T-helper 9 cell (primary cell): ENCODE results near the gene IL12RB2.

Source experiments
- DNase-seq: peaks from one replicate; pipeline ENCODE4 v3.0.0-alpha.2; 2020

Gene IL12RB2

DNA sequence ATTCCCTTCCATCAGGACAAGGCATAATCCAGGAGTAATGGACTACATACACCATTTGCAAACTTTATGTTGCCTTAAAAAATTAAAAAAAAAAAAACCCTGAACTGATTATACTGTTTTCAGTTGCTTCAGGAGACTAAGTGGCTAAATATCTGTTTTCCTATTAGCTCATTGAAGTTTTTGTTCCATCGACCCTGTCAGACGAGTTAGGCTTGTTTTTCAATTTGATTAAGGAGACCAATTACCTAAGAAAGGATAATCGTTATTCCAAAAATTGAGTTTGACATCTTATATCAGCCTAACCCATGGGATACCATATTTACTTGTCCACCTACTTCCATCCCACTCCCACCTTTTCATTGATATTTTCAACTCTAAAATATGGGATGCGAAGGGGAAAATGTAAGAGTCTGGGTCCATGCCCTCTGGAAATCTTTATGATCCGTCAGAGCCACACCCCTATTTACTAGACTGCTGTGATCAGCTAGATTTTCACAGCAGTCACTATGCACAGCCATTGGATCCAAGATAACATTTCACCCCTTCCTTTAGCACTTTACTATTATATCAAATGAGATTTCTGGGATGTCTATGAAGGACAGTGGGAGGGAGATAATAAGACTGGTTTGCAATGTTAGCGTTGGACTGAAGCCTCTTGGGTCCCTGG is 41.0 kb downstream of the IL12RB2 start:
- DNase-seq: no peak

DNA sequence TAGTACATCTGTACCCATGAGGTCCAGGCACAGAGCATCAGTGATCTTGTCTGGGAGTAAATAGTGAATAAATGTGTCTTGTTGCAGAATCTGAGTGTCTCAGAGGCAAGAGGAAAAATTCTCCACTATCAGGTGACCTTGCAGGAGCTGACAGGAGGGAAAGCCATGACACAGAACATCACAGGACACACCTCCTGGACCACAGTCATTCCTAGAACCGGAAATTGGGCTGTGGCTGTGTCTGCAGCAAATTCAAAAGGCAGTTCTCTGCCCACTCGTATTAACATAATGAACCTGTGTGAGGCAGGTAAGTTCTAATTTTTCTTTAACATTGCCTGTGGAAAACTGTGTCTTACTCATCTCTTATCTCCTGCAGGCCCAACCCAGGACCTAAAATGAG is 43.1 kb downstream of the IL12RB2 start:
- DNase-seq: no peak

DNA sequence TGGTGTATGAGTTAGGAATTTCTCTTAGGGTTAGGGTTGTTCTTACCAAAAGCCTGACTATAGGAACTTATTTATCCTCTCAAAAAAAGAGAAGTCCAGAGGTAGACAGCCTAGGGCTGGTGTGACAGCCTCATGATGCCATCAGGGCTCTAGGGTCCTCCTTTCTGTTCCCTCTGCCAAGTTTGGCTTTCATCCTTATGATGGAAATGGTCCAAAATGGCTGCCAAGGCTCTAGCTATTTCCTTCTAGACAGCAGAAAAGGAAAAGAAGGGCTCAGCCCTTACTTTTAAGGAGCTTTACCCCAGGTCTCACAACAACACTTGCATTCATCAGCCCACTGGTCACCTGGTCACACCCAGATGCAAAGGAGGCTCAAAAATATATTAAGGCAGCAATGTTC is 44.5 kb downstream of the IL12RB2 start:
- DNase-seq: no peak

DNA sequence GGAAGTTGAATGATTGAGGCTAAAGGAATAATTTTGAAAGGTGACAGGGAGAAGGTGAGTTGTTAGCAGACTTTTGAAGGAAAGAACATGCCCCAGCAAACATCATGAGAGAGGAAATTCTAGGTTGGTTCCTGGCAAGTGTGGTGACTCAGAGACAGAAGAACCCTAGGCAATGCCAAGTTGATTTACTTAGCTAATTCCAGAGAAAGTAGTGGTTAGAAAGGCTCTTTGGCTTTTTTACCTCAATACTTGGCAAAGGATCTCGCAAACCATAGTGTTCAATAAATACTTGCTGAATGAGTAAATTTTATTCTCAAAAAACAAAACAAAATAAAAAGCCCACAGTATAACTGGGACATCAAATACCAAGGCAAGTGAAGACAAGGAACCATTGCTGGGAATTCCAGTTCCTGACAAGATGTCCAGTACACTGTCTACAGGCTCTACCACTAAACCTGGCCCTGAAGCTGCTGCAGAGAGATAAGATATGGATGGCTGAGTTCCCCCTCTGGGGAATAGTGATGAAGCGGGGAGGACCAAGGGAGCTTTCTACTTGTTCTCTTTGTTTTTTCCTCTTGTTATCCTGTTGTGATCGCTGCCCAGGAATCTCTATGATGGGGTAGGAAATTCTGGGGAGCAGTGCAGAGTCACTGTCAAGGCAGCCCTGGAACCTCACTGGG is 48.2 kb downstream of the IL12RB2 start:
- no peak for DNase-seq

DNA sequence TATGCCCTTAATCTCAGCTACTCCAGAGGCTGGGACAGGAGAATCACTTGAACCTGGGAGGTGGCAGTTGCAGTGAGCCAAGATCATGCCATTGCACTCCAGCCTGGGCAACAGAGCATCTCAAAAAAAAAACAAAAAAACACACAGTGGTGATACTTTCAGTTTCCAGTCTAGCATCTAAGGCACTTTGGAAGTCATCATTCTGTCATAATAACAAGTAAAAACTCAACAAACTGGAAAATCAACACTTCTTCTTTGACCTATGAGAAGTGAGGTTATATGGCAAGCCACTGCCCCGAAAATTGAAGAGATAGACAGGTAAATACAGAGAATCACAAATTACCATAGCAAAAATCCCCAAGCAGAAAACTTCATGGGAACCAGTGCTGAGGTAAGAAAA is 51.9 kb downstream of the IL12RB2 start:
- no peak for DNase-seq

DNA sequence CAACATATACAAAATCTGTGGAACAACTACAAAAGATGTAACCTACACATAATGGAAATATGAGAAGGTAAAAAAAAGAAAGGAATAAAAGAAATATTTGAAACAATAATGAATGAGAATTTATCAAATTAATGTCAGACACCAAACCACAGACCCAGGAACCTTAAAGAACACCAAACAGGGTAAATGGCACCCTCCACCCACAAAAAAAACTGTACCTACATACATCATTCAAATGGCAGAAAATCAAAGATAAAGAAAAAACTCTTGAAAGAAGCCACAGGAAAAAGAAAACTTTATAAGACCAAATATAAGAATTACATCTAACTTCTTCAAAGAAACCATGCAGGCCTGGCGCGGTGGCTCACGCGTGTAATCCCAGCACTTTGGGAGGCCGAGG is 54.0 kb downstream of the IL12RB2 start:
- DNase-seq: no peak

DNA sequence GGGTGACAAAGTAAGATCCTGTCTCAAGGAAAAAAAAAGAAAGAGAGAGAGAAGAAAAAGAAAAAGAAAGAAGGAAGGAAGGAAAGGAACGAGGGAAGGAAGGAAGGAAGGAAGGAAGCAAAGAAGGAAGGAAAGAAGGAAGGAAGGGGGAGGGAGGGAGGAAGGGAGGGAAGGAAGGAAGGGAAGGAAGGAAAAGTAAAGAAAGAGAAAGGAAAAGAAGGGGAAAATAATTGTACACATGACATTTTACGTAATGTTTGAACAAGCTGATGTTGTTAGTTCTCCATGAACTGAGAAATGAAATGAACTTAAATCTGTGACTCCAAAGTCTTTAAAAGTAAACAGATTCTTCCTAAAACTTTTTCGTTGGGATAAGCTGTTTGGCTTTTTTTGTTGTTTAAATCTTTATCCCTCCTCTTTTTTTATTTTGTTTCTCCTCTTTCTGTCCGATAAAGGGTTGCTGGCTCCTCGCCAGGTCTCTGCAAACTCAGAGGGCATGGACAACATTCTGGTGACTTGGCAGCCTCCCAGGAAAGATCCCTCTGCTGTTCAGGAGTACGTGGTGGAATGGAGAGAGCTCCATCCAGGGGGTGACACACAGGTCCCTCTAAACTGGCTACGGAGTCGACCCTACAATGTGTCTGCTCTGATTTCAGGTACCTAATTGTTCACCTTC is 59.8 kb downstream of the IL12RB2 start:
- no peak for DNase-seq

DNA sequence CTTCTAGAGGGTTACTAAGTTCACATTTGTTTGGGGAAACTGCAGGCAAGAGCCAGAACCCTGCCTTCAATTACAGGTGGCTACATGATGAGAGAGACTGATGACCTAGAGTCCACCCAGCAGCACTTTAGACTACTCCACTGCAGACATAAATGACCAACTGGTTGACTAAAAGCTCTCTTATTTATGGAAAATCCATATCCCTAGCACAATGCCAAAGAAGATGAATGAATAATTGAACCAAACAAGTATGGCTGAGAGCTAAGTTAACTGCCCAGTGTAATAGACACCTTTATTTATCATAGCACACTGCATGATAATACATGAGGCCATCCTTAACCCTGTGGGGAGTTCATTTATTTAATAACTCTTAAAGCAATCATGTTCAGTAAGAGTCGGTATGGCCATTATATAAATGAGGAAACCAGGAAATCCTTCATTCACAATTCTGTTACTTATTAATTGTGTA is 60.4 kb downstream of the IL12RB2 start:
- no peak for DNase-seq

DNA sequence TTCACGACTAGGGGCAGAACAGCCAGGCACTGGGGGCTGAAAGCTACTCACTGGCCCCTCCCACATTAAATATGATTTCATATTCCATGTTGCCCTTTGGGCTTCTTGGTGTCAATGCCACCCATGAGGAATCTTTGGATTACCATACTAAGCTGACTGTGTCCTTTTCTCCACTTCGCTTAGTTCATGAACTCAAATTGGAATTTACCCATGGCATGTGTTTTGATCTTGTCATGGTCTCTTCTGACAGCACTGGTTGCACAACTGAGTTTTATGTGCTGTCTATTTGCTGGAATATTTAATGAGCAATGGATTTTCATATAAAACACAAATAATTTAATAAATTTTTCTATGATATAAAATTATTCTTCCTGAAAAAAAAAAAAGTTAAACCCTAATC is 63.4 kb downstream of the IL12RB2 start:
- DNase-seq: no peak

DNA sequence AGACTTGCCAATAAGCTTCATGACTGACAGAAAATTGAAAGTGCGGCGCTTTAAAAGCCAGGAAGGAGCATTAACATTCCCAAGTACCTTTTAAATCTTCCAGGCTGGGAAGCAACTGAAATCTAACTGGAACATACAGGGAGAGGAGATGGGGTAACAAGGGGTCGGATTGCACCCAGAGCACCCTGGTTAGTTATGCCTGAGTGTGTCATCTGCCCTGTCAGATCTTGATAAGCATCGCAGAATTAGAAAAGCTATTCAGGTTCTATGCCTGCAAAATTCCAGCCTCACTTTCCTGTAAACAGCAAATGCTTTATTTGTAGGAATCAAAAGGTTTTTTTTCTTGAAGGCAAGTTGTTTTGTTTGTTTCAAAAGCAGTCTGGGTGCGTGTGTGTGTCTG is 64.0 kb downstream of the IL12RB2 start:
- DNase-seq: no peak

DNA sequence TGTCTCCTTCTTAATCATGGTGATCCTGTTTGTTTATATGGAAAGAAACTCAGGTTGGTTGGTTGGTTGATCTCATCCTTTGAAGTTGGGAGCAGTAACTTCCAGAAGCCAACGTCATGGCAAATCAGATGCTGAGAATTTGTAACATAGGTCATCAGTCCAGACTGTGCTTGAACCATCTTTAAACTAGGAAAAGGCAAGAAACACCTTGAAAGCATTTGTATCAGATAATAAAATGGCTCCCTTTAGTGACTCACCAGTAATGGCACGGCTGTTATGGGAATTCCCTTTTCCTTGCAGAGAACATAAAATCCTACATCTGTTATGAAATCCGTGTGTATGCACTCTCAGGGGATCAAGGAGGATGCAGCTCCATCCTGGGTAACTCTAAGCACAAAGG is 64.5 kb downstream of the IL12RB2 start:
- DNase-seq: no peak

DNA sequence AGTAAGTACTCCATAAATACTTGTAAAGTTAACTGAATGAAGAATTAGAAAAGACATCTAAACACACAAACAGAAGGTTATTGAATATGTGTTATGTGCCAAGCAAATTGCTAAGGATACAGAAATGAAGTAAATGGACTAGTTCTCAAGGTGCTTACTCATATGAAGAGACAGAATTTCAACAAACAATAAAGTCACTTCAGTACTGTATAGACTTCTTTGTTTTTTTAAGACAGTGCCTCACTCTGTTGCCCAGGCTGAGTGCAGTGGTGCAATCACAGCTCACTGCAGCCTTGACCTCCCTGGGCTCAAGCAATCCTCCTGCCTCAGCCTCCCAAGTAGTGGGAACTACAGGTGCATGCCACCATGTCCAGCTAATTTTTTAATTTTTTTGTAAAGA is 65.2 kb downstream of the IL12RB2 start:
- DNase-seq: no peak

DNA sequence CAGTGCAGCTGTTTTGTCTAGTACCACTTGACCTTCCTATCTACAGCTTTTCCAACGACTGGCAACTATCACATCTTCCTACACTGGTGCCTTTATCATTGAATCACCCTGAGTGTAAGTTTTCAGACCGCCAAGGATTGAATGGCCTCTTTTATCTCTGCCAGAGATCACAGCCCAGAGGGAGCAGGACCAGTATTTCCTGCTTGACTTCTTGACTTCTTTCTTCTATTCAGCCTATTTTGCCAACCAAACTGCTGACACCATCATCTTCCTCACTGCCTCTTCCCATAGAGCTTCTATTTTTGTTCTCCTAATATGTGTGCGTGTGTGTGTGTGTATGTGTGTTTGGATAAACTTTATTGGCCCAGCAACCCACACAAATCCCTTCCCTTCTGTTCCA is 68.7 kb downstream of the IL12RB2 start:
- no peak for DNase-seq

DNA sequence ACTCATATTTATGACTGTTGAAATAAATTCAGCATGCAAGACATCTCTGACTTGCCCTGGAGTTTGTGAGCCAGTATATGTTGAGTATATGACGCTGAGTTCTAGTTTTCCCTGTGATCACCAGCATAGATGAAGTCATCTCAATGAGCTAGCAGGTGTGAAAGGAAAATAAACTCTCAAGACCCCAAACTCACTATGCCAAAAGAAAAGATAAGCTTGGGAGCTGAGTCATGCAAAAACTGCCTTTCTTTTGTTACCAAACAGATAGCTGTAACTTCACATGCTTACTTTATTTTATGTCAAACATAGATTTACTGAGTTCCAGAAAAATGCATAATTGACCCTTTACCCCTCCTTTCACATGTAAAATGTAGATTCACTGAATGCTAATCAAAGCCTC is 69.6 kb downstream of the IL12RB2 start:
- DNase-seq: no peak

DNA sequence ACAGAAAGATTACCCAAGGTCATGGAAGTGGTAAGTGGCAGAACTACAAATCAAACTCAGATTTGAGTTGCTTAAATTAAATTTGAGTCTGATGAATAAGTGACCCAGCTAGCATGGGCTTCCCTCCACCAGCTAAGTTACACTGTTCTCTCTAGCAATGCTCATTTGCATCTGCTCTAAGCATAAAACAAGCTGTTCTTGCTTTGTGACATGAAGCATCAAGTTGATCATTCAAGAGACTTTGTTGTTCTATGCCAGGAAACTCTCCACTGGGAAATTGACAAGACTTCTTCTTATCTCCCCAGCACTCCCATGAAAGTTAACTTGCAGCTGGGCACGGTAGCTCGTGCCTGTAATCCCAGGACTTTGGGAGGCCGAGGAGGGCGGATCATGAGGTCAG is 73.5 kb downstream of the IL12RB2 start:
- no peak for DNase-seq

DNA sequence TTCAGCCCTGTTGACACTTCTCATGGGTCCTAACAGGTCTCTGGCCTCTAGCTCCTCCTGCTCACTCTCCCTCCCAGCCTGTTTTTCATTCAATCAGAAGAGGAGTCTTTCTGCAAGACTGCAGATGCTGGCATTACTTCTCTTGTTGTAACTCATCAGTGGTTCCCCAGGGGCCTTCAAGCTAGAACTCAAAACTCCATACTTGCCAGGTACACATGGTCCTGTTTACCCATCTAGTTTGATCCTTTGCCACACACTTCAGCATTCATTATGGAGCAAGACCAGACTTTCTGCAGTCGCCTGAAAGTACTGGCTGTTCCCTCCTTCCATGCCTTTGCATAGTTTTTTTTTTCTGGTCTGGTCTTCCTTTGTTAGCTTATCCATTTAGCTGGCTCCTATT is 74.6 kb downstream of the IL12RB2 start:
- DNase-seq: no peak

DNA sequence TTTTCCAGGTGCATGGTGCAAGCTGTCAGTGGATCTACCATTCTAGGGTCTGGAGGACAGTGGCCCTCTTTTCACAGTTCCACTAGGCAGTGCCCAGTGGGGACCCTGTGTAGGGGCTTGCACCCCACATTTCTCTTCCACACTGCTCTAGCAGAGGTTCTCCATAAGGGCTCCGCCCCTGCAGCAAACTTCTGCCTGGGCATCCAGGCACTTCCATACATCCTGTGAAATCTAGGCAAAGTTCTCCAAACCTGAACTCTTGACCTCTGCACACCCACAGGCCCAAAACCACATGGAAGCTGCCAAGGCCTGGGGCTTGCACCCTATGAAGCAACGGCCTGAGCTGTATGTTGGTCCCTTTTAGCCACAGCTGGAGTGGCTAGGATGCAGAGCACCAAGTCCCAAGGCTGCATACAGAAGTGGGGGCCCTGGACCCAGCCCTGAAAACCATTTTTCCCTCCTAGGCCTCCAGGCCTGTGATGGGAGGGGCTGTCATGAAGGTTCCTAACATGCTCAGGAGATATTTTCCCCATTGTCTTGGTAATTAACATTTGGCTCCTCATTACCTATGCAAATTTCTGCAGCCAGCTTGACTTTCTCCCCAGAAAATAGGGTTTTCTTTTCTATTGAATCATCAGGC is 76.4 kb downstream of the IL12RB2 start:
- DNase-seq: no peak

DNA sequence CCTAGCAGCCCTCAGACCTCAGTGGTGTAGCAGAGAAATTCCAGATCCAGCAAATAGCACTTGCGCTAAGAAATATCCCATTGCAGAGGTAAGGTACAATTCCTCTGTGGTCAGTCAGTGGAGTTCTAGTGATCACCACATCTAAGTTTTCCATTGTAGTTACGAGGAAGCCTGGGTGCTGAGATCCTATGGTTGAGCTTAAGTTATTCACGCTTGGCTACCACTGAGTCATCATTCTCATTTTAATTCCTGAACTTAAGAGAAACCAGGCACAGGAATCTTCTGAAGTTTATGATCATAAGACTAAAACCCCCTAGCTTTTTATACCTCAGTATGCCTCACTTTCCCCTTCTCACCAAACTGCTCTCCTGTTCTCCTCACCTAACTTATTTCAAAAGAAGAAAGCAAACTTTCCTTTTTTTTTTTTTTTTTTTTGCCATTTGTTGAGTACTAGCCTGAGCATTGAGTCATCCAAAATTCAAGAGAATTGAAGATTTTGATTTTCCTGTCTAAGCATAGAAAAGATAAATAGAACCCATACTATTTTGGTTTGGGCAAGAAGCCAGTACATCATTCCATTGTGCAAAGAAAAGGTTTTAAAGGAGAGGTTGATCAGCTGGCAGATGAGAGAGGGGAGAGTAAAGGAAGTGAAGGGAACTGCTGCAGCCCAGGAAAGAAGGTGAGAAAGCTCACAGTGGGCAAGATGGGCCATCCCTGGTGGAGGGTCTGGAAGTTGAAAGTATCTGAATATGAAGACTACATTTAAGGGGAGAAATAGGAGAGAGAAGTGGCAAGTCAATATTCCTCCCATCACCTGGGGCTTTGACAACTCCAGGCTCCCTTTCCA is 82.6 kb downstream of the IL12RB2 start:
- DNase-seq: no peak

DNA sequence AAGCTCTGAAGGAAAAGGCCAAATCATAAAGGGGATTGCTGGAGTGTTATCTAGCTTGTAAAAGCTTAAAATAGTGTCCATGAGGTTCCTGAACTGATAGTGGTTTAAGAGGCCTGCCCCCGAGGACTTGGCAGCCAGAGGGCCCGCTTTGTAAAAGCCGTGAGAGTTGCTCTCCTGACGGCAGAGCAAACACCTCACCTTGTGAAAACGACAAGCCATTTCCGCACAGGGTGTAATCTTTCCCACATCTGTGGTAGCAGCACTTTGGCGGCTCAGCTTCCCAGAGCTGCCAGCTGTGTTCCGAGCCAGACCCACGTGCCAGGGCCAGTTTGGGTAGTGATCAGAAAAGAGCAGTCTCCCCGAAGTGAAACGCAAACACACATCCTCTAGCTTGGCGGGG is 85.6 kb downstream of the IL12RB2 start:
- DNase-seq: no peak

DNA sequence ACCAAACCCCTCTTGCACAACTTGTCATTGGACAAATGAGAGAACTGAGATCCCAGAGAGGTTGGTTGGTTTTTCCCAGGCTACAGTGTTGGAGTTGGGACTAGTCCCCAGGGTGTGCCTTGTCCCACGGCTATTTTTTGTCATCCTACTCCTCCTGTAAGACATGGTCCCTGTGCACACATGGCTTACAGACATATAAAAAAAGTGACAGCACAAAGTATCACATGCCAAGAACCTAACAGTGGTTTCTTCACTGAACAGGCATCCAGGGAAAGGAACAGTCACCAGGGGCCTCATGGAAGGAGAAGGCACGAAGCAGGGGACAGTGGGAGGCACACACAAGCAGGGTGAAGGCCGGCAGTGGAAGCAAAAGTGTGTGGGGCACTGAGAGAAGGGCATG is 86.1 kb downstream of the IL12RB2 start:
- no peak for DNase-seq

DNA sequence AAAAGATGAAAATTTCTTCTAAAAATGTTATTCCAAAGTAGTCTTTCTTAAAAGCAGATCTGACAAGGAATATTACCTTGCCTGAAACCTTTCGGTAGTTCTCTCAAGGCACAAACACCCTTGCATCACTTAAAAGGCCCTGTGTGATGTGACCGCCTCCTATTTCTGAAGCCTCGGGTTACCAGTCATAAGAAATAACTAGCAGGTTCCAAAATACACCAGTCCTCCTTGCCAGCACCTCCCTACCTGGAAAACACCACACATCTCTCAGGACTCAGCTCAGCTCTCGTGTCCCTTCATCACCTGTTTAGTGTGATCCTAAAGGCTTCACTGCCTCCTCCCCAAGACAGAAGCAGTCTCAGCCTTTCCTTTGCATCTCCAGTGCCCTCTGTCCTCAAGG is 86.9 kb downstream of the IL12RB2 start:
- DNase-seq: no peak

DNA sequence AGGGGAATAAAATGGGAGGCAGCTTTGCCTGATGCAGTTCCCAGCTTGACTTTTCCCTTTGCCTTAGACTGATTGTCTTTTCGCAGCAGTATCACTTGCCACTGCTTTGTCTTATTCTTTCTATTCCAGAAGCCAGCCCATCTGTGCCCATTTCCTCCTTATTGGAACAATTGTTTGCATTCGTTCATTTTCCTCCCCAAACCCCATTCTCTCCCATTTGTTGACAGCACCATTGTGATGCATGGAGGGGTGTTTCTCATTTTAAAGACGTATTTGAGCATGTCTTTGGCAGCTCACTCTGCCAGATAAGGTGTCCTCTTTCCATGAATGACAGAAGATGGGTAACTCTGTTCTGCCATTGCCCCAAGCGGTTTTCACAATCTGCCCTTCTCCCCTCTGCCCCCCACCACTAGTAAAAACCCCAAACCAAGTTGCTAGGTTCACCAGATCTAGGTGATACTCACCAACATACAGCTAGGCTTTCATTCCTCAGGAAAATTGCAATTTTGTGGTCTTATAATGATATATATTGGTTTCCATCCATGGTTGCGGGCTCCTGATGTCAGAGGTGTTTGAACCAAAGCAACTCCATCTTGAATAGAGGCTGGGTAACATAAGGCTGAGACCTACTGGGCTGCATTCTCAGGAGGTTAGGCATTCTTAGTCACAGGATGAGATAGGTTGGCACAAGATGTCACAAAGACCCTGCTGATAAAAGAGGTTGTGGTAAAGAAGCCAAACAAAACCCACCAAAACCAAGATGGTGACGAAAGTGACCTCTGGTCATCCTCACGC is 91.7 kb downstream of the IL12RB2 start:
- no peak for DNase-seq
